HG03439 (cell line): ENCODE measurements around the gene IFIT2.
A peak's percentile ranks its signal among the peaks of the same experiment; 100 is the strongest.
"Not testable (repeated sequence)": the region's sequence is repeated elsewhere in the genome, so short reads cannot be mapped to it uniquely, and the experiment has no call there.

Experiments
- ATAC-seq: cut with Tn5 transposase; IDR thresholded peaks from one replicate; pipeline ENCODE4 v1.9.1; 2021; ENCODE audit warnings: mild to moderate bottlenecking, moderate library complexity; ENCODE audit not compliant: unreplicated experiment

The IFIT2 gene, protein sequence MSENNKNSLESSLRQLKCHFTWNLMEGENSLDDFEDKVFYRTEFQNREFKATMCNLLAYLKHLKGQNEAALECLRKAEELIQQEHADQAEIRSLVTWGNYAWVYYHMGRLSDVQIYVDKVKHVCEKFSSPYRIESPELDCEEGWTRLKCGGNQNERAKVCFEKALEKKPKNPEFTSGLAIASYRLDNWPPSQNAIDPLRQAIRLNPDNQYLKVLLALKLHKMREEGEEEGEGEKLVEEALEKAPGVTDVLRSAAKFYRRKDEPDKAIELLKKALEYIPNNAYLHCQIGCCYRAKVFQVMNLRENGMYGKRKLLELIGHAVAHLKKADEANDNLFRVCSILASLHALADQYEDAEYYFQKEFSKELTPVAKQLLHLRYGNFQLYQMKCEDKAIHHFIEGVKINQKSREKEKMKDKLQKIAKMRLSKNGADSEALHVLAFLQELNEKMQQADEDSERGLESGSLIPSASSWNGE

GRCh38 chr10:89301721-89302445 is at the start of gene IFIT2:
TSS of gene IFIT2 (plus strand) at chr10:89302046. CDS start at chr10:89302124, 78 bp downstream.
- peak; percentile 66 for ATAC-seq

GRCh38 chr10:89252225-89252585 is 49.6 kb upstream of the IFIT2 start:
- no peak for ATAC-seq

- ATAC-seq, result not testable (repeated sequence)
Measured at GRCh38 chr10:89255091-89255579, 46.7 kb upstream of the IFIT2 start.

DNA sequence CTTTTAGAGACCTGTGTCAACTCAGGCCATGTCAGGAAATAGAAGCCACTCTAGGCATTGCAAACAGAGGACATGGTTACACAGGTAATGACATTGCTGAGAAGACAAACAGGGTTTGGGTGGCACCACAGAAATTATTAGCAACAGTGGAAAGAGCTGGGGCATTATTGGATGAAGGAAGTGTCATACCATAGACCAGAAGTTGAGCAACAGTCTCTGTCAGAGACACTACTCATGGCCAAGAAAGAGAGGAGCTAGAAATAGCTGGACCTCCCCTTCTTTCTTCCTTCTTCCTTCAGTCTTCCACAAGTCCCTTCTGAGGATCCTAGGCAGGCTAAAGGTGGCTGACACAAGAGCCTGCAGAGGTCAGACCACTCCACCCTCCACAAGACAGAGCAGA is 46.1 kb upstream of the IFIT2 start:
- no peak for ATAC-seq

GRCh38 chr10:89256340-89256739 is 45.5 kb upstream of the IFIT2 start:
- ATAC-seq, result no peak

DNA sequence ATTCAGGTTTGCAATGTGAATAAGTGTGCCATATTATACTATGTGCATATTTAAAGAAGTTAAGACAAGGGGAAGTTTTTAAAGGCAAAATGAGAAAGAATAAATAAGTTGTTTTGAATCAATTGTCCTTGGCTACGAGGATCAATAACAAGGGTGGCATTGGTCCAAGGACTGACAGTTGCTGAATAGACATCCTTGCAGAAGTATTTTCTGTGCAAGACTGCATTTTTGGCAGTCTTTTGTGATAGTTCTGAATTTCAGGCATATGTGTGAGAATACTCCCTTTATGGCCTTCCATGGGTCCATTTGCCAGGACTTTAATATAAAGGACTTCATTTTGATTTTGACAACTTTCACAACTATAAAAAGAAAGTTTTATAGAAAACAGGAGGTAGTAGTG is 44.9 kb upstream of the IFIT2 start:
- no peak for ATAC-seq

GRCh38 chr10:89257581-89257980 is 44.3 kb upstream of the IFIT2 start:
- no peak for ATAC-seq

- no peak for ATAC-seq
Measured at GRCh38 chr10:89258881-89259280, 43.0 kb upstream of the IFIT2 start.

DNA sequence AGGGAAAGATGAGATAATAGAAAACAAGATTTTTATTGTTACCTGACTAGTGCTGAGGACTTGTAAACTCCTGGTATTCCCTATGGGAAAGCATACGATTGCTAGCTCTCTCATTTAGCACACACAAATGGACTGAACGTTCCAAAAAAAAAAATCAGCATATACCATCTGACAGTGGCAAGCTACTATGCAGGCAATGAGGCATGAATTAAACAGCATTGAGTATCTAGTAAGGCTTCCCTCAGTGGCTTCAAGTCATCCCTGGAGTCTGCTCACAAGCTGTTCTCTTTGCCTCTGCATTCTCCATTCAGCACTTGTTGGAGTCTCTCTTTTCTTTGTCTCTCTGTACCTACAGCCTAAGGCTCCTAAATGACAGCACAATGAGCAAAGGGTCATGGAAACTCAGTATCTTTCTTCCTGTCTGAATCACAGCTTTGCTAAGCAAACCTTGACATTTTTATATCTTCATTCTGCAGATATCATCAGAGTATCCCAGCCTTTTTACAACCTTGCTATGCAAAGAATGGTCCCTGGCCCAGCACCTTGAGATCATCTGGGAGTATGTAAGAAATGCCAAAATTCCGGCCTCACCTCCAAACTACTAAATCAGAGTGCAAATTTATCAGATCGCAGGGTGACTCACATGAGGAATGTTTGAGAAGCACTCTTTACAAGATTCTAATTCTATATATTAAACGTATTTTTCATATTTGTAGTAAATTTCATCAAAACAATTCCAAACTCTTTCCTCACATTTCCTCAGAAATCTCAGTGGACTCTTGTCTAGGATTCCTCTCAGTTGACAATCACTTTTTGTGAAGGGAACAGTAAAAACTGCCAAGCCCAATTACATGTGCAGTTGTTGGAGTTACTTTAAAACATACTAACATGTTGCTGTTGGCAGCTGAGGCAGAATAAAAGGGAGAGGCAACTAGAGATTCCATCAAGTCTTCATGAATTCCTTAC is 39.5 kb upstream of the IFIT2 start:
- no peak for ATAC-seq

DNA sequence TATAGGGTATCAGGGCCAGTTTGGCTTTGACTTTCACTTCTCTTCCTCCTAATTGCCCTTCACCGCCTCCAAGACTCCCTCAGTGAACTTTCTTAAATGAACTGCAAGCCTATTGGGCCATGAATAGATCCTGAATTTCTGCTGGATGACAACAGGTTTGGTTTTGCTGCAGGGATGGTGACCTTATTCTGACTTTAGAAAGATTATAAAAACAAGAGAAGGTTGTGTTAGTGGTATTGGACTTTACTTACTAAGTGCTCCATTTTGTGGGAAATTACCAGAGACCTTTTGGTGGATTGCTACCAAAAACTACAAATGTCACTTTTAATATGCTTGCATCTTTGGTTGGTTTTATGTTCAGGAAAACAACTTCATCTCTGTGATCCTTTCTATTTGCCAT is 38.8 kb upstream of the IFIT2 start:
- ATAC-seq, result no peak

DNA sequence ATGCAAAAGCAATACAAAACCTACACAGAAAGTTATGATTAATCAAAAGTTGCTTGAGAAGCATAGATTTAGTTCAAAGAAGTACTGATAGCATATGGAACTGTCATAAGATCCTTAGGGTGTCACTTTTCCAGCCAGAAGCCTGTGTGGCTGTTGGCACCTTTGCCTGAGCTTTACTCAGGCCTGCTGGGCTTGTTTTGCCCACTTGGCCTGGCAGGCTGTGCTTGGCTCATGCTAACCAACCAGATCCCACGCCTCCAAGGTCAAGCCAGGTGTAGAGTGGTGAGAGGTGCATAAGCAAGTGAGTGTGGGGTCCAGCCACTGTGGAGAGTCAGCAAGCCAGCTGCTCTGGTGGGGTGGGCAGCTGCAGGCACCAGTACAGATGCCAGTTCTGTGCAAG is 38.3 kb upstream of the IFIT2 start:
- ATAC-seq, result no peak

- no peak for ATAC-seq
Measured at GRCh38 chr10:89266721-89267453, 35.0 kb upstream of the IFIT2 start.

DNA sequence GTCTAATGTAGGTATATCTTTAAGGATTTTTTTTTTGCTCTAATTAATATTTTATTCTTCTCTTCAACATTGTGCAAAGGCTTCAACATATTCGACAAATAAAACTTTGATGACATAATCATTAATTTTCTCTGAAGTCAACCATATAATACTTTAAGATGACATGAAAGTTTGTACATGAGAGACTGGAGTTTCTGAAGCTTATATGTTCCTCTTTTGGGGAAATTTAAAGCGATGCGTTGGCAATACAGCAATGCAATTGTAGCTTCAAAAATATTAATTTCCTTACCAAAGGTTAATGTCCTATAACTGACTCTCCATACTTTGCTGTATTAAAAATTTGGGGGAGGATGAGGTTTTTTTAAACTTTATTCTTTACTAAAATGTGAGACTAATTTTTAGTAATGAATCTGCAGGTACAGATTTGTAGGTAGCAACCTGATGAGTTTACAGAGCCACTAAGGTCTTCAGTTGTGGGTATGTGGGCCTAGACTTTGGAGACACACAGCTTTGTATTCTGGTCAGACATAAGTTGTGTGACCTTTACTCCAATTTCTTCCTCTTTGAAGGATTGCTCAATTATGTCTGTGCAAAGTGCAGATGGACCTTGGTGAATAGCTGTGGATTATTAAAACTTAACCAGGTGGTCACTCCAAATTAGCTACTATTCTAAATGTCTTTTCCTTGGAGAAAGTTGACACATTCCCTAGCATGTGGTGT is 32.3 kb upstream of the IFIT2 start:
- ATAC-seq, result no peak

- no peak for ATAC-seq
Measured at GRCh38 chr10:89270153-89270483, 31.7 kb upstream of the IFIT2 start.

- no peak for ATAC-seq
Measured at GRCh38 chr10:89271532-89271931, 30.3 kb upstream of the IFIT2 start.

GRCh38 chr10:89273680-89274079 is 28.2 kb upstream of the IFIT2 start:
- no peak for ATAC-seq

DNA sequence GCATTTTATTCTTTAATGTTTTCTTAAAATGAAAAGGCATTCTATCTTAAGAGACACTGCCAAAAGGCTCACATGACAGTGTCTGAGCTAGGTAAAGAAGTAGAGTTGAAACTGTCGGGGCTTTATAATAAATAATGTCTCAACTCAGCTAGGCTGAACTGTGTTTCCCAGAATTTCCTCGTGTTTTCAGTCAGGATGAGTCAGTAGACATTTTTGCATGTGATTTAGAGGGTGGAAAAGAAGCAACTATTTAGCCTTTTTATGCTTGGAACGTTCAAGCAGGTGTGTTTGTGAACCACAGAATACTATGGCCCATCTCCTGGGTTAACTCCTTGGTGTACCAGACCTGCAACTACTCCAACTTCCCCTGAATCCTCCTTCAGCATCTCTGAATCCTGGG is 26.9 kb upstream of the IFIT2 start:
- ATAC-seq, result no peak

- no peak for ATAC-seq
Measured at GRCh38 chr10:89275383-89275782, 26.5 kb upstream of the IFIT2 start.

DNA sequence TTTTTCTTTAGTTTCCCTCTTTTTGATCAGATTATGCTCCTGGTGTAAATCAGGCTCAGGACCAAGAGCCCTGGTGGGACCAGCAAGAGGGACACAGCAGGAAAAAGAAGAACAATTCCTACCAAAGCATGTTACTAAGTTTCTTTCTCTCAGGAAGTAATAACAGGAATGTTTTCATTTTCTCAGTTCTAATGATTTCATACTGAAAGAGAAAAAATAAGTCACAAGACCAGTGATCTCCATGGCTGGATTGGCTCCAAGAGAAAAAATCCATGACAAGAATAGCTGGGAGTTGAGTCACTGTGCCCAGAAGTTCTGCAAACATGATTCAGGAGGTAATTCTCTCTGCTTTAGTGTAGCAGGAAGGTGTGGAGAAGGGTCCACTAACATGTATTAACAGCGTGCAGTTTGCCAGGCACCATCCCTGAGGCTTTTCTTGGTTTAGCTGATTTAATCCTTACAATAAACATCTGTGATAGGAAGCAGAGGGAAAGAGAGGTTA is 23.8 kb upstream of the IFIT2 start:
- no peak for ATAC-seq
